Endodermal cell (in vitro differentiated cells): Measurements from ENCODE around the gene CALHM6. TPM values are rescaled to one million over a fixed set of nuclear protein-coding genes. Genes with fewer than 3 reads are reported as not detected.

Source experiments
- DNase-seq: peaks from one replicate; pipeline ENCODE4 v3.0.0-alpha.2; 2017
- H3K27ac ChIP-seq: 2 replicates; pipeline ENCODE4 v1.5.1; 2013; ENCODE audit warnings: mild to moderate bottlenecking, low read depth, low read length, moderate library complexity
- H3K27me3 ChIP-seq: 2 replicates; pipeline ENCODE4 v1.6.1; 2013; ENCODE audit warnings: mild to moderate bottlenecking, low read length, moderate library complexity; ENCODE audit not compliant: insufficient read depth, control insufficient read depth, poor library complexity, severe bottlenecking
- H3K36me3 ChIP-seq: 2 replicates; pipeline ENCODE4 v1.7.0; 2013; ENCODE audit warnings: mild to moderate bottlenecking, low read length, moderate library complexity; ENCODE audit not compliant: control insufficient read depth, insufficient read depth
- H3K4me1 ChIP-seq: one replicate; pipeline ENCODE4 v1.7.0; 2013; ENCODE audit warnings: low read length; ENCODE audit not compliant: control insufficient read depth, insufficient read depth
- H3K4me3 ChIP-seq: 2 replicates; pipeline ENCODE4 v1.5.1; 2013; ENCODE audit warnings: mild to moderate bottlenecking, low read length, moderate library complexity
- H3K9ac ChIP-seq: 2 replicates; pipeline ENCODE4 v1.6.1; 2013; ENCODE audit warnings: mild to moderate bottlenecking, low read length, moderate library complexity; ENCODE audit not compliant: poor library complexity, severe bottlenecking; ENCODE audit errors: extremely low read depth
- H3K9me3 ChIP-seq: 2 replicates; pipeline ENCODE4 v1.6.1; 2013; ENCODE audit warnings: mild to moderate bottlenecking, low read length, moderate library complexity; ENCODE audit not compliant: control insufficient read depth
- H3K27ac Mint-ChIP-seq: 2 replicates; pipeline ENCODE4 v1.8.0; 2020; ENCODE audit warnings: mixed read lengths
- H3K27me3 Mint-ChIP-seq: 2 replicates; pipeline ENCODE4 v1.8.0; 2021; ENCODE audit warnings: mild to moderate bottlenecking, mixed read lengths; ENCODE audit not compliant: insufficient read depth
- H3K36me3 Mint-ChIP-seq: 2 replicates; pipeline ENCODE4 v1.8.0; 2020; ENCODE audit warnings: low read depth, mixed read lengths
- H3K4me1 Mint-ChIP-seq: 2 replicates; pipeline ENCODE4 v1.8.0; 2020; ENCODE audit warnings: mixed read lengths
- H3K4me3 Mint-ChIP-seq: 2 replicates; pipeline ENCODE4 v1.8.0; 2020; ENCODE audit warnings: mild to moderate bottlenecking, moderate library complexity, mixed read lengths
- H3K9me3 Mint-ChIP-seq: 2 replicates; pipeline ENCODE4 v1.8.0; 2020; ENCODE audit warnings: mild to moderate bottlenecking, mixed read lengths
- WGBS, 2 experiments: methylation state at CpG; one replicate each; pipeline versions ENCODE4 v1.1.5 to v1.1.7; 2013; ENCODE audit warnings: missing lambda C conversion rate in 2 of 2, mixed read lengths in 1 of 2; ENCODE audit not compliant: insufficient coverage in 1 of 2, insufficient read length in 1 of 2; 5-methylcytosine and 5-hydroxymethylcytosine counted together
- total RNA-seq, 2 donors: library from RNA; stranded (reverse); fragmentation: NEBNext Ultra II Directional in 1 of 2; extraction: Animal tissue kit (Norgen Biotek cat#: 25700) in 1 of 2; gene quantifications; 2 replicates in 1 of 2; 3 replicates in 1 of 2; pipeline ENCODE4 v1.2.1, GENCODE V29; 2021
- TF ChIP-seq, protein P1 (sequence below): fragments of 200-600 bp; sonication (generic); conservative IDR thresholded peaks from 2 replicates; pipeline ENCODE4 v1.5.0; 2021; ENCODE audit warnings: antibody characterized with exemption, mild to moderate bottlenecking

Gene CALHM6
- total RNA-seq, 2 donors from 2014 or later, result 0.95 TPM; not detected in 1

DNA sequence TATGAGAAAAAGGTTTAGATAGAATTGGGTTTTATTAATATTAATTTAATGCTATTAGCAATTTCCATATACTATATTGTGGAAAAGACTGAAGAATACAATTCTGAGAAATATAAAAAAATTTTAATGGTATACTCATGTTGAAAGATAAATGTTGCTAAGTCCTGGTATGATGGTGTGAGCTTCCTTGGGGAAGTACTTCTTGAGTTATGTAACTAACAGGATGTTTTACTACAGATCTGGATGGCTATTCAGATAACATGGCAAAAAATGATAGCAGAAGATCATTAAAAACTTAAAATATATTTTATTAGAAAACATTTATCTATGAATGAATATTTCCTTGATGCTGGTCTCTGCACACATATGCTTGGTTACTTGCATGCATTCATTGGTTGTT is 23.5 kb upstream of the CALHM6 start:
- H3K36me3 ChIP-seq, result no peaks in the 10 kb centered on the region
- H3K9me3 Mint-ChIP-seq, result no peaks in the 10 kb centered on the region
- no peak overlapping the region for H3K9ac ChIP-seq
- H3K4me1 Mint-ChIP-seq, result peaks cover 12% of the 10 kb centered on the region
- H3K4me1 ChIP-seq, result peaks cover 3% of the 10 kb centered on the region
- peaks cover 4% of the 10 kb centered on the region for H3K36me3 Mint-ChIP-seq
- H3K9me3 ChIP-seq, result no peaks in the 10 kb centered on the region
- TF ChIP-seq, protein P1, sequence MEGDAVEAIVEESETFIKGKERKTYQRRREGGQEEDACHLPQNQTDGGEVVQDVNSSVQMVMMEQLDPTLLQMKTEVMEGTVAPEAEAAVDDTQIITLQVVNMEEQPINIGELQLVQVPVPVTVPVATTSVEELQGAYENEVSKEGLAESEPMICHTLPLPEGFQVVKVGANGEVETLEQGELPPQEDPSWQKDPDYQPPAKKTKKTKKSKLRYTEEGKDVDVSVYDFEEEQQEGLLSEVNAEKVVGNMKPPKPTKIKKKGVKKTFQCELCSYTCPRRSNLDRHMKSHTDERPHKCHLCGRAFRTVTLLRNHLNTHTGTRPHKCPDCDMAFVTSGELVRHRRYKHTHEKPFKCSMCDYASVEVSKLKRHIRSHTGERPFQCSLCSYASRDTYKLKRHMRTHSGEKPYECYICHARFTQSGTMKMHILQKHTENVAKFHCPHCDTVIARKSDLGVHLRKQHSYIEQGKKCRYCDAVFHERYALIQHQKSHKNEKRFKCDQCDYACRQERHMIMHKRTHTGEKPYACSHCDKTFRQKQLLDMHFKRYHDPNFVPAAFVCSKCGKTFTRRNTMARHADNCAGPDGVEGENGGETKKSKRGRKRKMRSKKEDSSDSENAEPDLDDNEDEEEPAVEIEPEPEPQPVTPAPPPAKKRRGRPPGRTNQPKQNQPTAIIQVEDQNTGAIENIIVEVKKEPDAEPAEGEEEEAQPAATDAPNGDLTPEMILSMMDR, result no peak
- DNase-seq, result no peak
- H3K27ac ChIP-seq, result no peak overlapping the region
- H3K4me3 Mint-ChIP-seq, result no peak overlapping the region
- H3K27me3 Mint-ChIP-seq, result no peaks in the 10 kb centered on the region
- no peak overlapping the region for H3K4me3 ChIP-seq
- no peaks in the 10 kb centered on the region for H3K27me3 ChIP-seq
- H3K27ac Mint-ChIP-seq, result no peak overlapping the region

DNA sequence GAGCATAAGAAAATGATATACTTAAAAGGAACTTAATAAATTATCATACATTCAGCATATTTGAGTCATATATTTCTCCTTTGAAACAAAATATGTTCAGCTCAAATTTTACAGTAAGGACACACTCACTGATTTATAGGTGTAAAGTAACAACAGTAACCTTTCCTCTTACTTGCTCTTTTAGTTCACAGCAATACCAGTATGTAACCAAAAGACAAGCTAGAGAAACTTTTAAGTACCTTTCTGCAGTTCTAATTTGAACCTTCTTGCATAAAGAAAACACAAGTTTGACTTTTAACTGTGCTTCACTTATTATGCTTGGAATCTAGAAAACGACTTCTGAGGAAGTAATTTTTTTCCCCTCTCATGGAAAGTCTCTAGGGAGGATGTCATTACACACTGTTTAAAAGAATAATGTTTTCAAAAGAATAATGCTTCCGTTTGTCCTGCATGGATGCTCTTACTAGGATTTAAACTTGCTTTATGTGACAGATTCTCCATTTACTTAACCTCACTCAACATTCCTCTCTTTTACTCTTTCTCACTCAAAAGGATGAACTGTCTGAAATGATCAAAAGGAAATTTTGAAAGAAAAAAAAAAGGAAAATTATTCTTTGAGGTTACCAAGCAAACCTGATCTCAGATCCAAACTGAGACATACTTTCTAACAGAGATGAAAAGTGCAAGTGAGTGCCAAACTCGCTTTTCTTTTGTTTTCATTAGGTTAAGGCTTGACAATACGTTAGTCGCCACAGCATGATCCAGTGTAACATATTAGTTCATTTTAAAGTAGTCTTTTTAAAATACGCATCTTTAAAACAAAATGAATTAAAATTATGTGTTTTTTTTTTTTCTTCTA is 22.4 kb upstream of the CALHM6 start:
- no peaks in the 10 kb centered on the region for H3K27me3 Mint-ChIP-seq
- 82 to 89% methylated on average over 3 to 5 of the region's 6 CpGs for WGBS, 2 experiments
- TF ChIP-seq, protein P1, result no peak
- Histone ChIP-seq H3K4me3 (no peak overlapping the region), H3K9me3 (no peaks in the 10 kb centered on the region), H3K27me3 (no peaks in the 10 kb centered on the region), H3K9ac (no peak overlapping the region), H3K36me3 (no peaks in the 10 kb centered on the region), H3K27ac (peak overlapping the region; percentile 26), H3K4me1 (peaks cover 3% of the 10 kb centered on the region)
- DNase-seq, result no peak
- no peak overlapping the region for H3K27ac Mint-ChIP-seq
- peaks cover 4% of the 10 kb centered on the region for H3K36me3 Mint-ChIP-seq
- H3K4me1 Mint-ChIP-seq, result peaks cover 12% of the 10 kb centered on the region
- H3K4me3 Mint-ChIP-seq, result no peak overlapping the region
- H3K9me3 Mint-ChIP-seq, result no peaks in the 10 kb centered on the region

DNA sequence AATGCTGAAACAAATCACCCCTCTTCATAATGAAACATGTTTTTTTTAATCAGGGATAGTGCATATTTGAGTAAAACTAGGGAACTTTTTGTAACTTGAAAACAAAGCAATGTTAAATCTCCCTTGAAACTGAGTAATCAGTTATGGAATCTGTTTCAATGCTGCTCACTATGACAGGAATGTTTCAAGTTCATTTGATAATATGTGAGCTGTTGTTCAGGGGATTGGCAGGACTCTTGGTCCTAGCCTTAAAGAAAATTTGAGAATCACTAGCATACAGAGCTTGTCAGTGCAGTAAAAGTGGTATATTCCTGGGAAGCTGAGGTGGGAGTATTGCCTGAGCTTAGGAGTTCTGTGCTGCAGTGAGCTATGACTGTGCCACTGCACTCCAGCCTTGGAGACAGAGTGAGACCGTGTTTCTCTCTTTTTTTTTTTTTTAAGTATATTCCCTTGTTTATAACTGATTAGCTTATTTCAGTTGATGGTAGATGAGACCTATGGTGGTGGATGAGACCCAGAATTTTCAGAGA is 21.6 kb upstream of the CALHM6 start:
- no peak for DNase-seq
- Mint-ChIP-seq H3K27ac (no peak overlapping the region), H3K9me3 (no peaks in the 10 kb centered on the region), H3K4me1 (peaks cover 12% of the 10 kb centered on the region), H3K4me3 (no peak overlapping the region), H3K36me3 (peaks cover 4% of the 10 kb centered on the region), H3K27me3 (no peaks in the 10 kb centered on the region)
- Histone ChIP-seq H3K4me1 (peaks cover 3% of the 10 kb centered on the region), H3K27ac (peak overlapping the region; percentile 8), H3K9me3 (no peaks in the 10 kb centered on the region), H3K36me3 (no peaks in the 10 kb centered on the region), H3K4me3 (no peak overlapping the region), H3K27me3 (no peaks in the 10 kb centered on the region), H3K9ac (no peak overlapping the region)
- WGBS, 2 experiments, result no CpG with 5 or more reads among the region's 1 CpG
- TF ChIP-seq, protein P1, result no peak
